GM18517 (cell line): ENCODE measurements around the gene SMAD2.
"Not testable (repeated sequence)": the region's sequence is repeated elsewhere in the genome, so short reads cannot be mapped to it uniquely, and the experiment has no call there.

Experiments used
- ATAC-seq: cut with Tn5 transposase; IDR thresholded peaks from one replicate; pipeline ENCODE4 v1.9.1; 2021; ENCODE audit warnings: mild to moderate bottlenecking, moderate library complexity; ENCODE audit not compliant: unreplicated experiment

The SMAD2 gene

DNA sequence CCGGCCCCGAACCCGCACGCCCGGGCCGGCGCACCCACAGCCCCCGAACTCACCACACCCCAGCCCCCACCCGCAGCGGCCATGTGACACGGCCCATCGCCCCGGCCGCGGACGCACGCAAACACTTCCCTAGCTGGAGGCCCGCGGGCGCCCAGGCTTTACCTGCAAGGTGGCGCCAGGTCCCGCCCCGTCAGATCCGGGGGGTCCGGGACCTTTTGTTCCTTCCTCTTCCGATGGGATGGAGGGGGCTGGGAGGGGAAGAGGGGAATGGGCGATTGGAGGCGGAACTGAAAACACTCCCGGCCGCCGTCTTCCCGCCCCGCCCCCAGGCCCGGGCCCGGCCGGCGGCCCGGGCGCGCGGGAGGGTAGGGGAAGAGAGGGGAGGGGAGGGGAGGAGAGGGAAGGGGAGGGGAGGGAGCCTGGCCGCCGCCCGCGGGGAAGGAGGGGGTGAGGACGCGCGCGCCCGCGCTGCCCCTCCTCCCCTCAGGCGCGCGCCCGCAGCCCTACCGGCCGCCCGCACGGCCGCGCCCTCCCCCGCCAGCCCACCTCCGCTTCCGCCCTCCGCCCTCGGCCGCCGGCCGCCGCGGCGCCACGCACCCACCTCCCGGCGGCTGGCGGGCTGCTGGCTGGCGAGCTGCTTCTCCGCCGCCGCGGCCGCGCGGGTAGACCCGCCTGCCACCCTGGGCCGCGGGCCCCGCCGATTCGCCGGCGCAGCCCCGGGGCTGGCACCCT is at the start of gene SMAD2:
Gene SMAD2, minus strand, starts transcription at position 461 of the 732 bp plus-strand sequence. CDS start 33,903 bp downstream, outside the sequence.
- peak; percentile 59 for ATAC-seq

GRCh38 chr18:47979611-47980200 is 49.2 kb upstream of the SMAD2 start:
- no peak for ATAC-seq

DNA sequence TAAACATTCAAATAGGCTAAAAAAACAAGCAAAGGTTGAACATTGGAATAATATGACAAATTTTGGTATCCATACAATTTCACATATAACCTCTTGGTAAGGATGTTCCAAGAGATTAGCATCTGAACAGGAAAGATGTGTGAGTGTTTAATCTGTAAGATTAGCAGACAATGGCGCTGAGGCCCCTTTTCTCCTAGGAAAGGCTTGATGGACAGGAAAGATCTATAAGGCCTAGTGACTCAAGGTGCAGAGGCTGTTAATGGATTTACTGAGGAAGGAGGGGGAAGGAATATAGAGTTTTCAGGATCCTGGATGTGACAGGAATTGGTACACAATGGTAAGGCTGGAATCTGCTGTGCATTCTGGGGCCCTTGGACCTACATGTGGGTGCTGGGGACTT is 48.1 kb upstream of the SMAD2 start:
- ATAC-seq, result no peak

DNA sequence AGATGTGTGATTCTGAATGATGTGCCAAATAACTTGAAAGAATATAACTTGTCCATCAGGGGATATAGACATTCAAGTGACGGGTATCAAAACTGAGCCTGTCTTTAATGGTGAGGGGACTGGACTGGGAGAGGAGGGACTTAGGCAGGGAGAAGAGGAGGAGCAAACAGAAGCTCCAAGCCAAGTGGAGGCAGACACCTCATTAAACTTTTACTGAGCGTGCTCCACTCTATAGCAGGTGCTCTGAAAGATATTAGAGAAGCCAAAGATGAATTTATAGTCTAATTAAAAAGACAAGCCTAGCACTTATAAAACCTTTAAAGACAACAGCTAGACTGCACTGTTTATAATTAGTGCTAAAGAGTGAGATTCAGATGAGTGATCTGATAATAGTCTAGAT is 47.7 kb upstream of the SMAD2 start:
- ATAC-seq, result no peak

DNA sequence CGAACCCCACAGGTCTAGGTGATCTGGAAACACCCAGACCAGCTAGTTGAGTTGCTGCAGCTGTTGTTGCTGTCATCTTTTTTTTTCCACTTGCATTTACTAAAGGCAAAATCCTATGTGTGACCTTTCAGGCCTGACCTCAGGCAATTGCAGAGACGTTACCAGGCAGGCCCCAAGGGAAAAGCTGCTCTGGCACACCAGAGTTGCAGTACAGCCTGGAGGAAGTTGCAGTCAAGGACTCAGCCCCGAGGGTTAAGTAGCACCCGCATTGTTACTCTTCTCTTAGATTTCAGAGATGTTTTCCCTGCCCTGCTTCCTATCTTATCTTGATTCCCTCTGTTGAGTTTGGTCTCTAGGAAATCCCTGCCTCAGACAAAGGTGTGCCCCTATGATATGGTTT is 45.2 kb upstream of the SMAD2 start:
- ATAC-seq, result no peak

- no peak for ATAC-seq
Observed at GRCh38 chr18:47975105-47975504, 44.6 kb upstream of the SMAD2 start.

DNA sequence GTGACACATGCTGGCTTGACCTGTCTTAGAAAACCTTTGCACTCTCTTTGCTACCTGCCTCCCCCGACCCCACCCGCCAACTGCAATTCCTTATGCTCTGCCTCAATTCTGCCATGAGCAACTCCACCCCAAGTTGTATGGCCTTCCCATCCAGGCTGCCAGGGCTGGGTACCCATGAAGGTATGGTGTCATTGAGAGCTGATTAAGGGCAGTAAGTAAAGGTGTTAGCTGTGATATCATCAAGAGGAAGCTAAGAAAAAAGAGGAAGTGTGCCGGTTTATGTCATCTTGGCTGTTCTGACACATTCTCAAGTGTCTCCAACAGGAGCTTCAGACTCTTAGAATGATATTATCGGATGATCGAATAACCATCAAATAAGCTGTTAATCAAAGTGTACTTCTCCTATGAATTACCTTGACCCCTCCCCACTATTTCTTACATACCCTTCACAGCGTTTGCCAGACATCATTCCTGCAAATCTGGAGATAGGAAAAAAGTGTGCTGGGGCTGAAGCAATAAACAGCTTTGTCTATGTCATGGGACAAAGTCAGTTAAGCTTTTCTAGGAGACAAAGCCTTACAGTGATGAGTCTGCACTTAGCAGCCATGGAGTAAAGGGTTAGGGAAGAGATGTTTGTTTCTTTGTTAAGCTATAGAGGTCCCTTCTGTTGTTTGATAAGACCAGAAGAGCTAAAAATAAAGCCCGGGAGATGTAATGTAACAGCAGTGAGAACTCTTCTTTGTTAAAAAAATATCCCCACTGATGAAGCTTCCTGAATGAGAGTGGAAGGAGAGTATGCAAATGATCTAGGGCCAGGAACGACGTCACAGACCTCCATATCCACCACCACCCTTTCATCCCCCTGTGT is 40.4 kb upstream of the SMAD2 start:
- no peak for ATAC-seq

- ATAC-seq, result no peak
Observed at GRCh38 chr18:47969816-47970215, 39.4 kb upstream of the SMAD2 start.

DNA sequence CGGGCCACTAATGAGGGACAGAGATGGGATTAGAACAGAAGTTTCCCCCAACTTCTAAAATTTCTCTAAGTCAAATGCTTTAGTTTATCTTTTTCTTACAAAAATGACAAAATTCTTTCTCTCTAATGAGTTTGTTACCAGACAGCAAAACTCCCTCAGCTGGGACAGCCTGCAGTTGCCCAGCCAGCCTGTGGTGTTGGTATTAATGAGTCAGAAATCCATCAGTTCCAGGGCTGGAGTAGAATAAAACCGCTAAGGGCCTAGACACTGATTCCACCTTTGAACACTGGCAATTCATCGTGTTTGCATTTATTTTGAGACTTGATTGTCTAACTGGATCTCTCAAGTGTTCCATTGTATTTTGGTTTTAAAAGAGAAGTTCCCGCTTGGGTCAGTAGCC is 38.3 kb upstream of the SMAD2 start:
- ATAC-seq, result no peak

DNA sequence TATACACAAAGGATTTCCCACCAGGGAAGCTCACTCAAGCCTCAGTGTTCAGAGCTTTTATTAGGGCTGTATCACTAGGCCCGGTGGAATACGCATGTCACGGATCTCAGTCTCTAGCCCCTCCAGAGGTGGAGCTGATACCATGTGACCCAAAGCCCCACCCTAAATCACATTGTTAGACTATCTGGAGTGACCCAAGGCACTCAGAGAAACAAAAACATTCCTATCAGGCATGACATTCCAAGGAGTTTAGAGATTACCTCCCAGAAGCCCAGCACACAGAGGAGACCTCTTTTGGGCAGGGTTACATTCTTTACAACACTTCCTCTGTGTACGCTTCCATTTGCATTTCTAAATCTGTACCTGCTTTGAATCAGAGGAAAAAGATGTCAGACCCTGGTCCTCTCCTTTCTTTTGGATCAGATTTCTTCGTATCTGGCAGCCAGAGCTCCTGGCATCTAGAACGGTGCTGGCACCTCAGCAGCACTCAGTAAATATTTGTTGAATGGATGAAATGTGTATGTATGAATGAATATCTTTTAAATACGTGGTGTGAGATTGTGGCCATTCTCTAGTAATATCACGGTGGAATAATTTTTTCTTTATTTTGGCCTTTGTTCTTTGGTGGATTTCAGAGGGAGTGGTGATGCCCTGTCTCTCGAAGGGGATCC is 37.7 kb upstream of the SMAD2 start:
- ATAC-seq, result no peak

- ATAC-seq, result no peak
Observed at GRCh38 chr18:47964053-47964452, 33.6 kb upstream of the SMAD2 start.

GRCh38 chr18:47961003-47961402 is 30.5 kb upstream of the SMAD2 start:
- ATAC-seq, result not testable (repeated sequence)

DNA sequence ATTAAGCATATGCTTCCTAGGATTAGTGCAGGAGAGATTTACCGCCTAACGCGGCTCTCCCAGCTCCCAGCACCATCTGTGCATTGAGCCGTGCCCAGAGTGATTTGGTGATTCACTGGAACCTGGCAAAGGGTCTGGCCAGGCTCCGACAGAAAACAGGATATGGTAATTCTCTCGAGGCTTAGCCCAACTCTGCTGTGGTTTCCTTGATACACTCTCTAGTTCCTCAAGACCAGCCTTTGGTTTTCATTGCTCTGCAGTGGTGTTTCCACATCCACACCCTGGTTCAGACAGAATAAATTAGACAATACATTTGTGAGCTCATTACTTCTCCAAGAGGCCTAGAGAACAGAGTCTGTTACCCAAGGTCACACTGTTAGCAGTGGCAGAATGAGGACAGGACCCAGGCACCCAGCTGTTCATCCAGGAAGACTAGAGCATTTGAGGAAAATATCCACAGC is 23.0 kb upstream of the SMAD2 start:
- peak; percentile 59 for ATAC-seq

DNA sequence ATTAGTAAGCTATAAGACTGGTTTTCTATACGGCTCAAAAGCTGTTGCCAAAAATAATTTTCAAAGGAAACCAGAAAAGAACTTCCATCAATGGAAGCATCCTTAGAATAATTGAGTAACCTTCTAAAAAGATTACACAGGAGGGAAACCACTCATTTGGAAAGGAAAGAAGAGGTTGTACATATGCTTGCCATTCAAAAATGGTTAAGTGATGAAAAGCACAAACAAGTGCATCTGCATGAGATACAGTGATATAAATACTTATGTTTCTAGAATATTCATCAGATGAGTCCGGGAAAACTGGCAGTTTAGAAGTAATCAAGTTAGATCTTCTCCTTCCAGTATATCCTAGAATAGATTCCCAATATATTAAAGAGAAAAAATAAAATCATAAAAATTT is 20.1 kb upstream of the SMAD2 start:
- ATAC-seq, result no peak

GRCh38 chr18:47949202-47949601 is 18.7 kb upstream of the SMAD2 start:
- ATAC-seq, result no peak

DNA sequence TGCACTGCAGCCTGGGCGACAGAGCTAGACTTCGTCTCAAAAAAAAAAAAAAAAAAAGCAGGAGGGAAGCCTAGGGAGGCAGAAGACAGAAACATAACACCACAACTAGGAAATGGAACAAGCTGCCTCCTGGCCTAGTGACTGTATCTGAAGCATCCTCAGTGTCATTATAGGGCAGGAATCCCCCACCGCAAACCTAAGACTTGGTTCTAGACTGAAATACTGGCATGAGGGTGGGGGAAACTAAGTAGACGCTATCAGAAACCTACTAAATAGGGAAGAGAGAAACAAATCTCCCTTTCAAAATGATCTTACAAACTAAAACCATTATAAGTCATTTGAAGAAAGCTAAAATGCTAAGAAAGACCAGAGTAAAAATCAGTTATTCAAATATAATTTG is 16.4 kb upstream of the SMAD2 start:
- ATAC-seq, result no peak

- no peak for ATAC-seq
Observed at GRCh38 chr18:47944972-47945852, 14.8 kb upstream of the SMAD2 start.

GRCh38 chr18:47936952-47937351 is 6.5 kb upstream of the SMAD2 start:
- no peak for ATAC-seq

GRCh38 chr18:47935321-47936055 is 5.0 kb upstream of the SMAD2 start:
- ATAC-seq, result no peak
